HCT116 (cell line): ENCODE measurements around the gene CLRN1. TPM values are rescaled to one million over a fixed set of nuclear protein-coding genes. Genes with fewer than 3 reads are reported as not detected.

Source experiments
- ATAC-seq: fragments of 200-7000 bp; cut with Tn5 transposase; 2 replicates; pipeline ENCODE4 v1.9.1; 2020; ENCODE audit warnings: mild to moderate bottlenecking, moderate library complexity
- BruUV-seq: library from RNA; stranded (reverse); fragments of 400-500 nt; replicated peaks from 2 replicates; lab custom pipeline; 2021; lab: Mats Ljungman, UMichigan
- CTCF ChIA-PET: fragments of 300-600 bp; sonication (Branson Sonifier 250); formaldehyde crosslinking; loops from one replicate; lab custom pipeline; 2021; ENCODE audit warnings: antibody characterized with exemption; lab: Charles Lee
- POLR2A ChIA-PET: fragments of 300-600, 350-600 bp; sonication (Branson Sonifier 250); formaldehyde crosslinking; loops from one replicate; lab custom pipeline; 2021; ENCODE audit warnings: antibody characterized with exemption; lab: Charles Lee
- RAD21 ChIA-PET, 2 experiments: fragments of 300-600 bp; sonication (Branson Sonifier 250); formaldehyde crosslinking; loops; one replicate each; lab custom pipeline; 2023; ENCODE audit warnings: low total read pairs in 2 of 2; ENCODE audit not compliant: uncharacterized antibody in 2 of 2, unreplicated experiment in 2 of 2, low non-redundant PET in 1 of 2; lab: Charles Lee
- DNase-seq: peaks from one replicate; pipeline ENCODE4 v3.0.0-alpha.2; 2010; ENCODE audit warnings: low read depth, low spot score
- H2AFZ ChIP-seq: fragments of 200-600 bp; shearing (Covaris generic), sonication (generic); 2 replicates; pipeline ENCODE4 v1.6.1; 2017; ENCODE audit warnings: low read depth, mixed run types, mixed read lengths, antibody characterized with exemption, low read length; ENCODE audit not compliant: poor library complexity, severe bottlenecking
- H3K27ac ChIP-seq: 2 replicates; pipeline ENCODE4 v1.5.1; 2012; ENCODE audit warnings: low read depth, low read length
- H3K27me3 ChIP-seq: fragments of 200-600 bp; sonication (generic); 2 replicates; pipeline ENCODE4 v1.6.1; 2016; ENCODE audit warnings: mixed run types, low read length, mixed read lengths; ENCODE audit not compliant: insufficient read depth
- H3K36me3 ChIP-seq, 2 experiments: fragments of 200-500 bp in 1 of 2; fragments of 200-600 bp in 1 of 2; sonication (Bioruptor generic) in 1 of 2; sonication (generic) in 1 of 2; 2 replicates each; pipeline versions ENCODE4 v1.5.1 to v1.6.1; 2014 to 2016; ENCODE audit warnings: low read length in 2 of 2, inconsistent platforms in 1 of 2, mixed read lengths in 1 of 2, mixed run types in 1 of 2; ENCODE audit not compliant: insufficient read depth in 2 of 2, control insufficient read depth in 1 of 2
- H3K4me1 ChIP-seq, 2 experiments: fragments of 200-600 bp in 1 of 2; sonication (generic) in 1 of 2; 2 replicates each; pipeline versions ENCODE4 v1.5.1 to v1.6.1; 2012 to 2017; ENCODE audit warnings: low read length in 2 of 2, inconsistent platforms in 1 of 2, mild to moderate bottlenecking in 1 of 2, mixed read lengths in 1 of 2, mixed run types in 1 of 2, moderate library complexity in 1 of 2; ENCODE audit not compliant: insufficient read depth in 2 of 2, control insufficient read depth in 1 of 2
- H3K4me2 ChIP-seq: fragments of 200-600 bp; sonication (generic); 2 replicates; pipeline ENCODE4 v1.6.1; 2017; ENCODE audit warnings: mixed run types, low read length, mixed read lengths
- H3K4me3 ChIP-seq, 2 experiments: fragments of 200-600 bp in 1 of 2; sonication (generic) in 1 of 2; replicated peaks in 1 of 2; 2 replicates each; pipeline ENCODE4 v1.5.1; 2011 to 2016; ENCODE audit warnings: low read length in 2 of 2, control low read depth in 1 of 2, low read depth in 1 of 2, mild to moderate bottlenecking in 1 of 2, mixed read lengths in 1 of 2, mixed run types in 1 of 2
- H3K79me2 ChIP-seq: fragments of 200-600 bp; sonication (generic); 2 replicates; pipeline ENCODE4 v1.6.1; 2017; ENCODE audit warnings: mild to moderate bottlenecking, mixed run types, low read length, moderate library complexity, mixed read lengths; ENCODE audit not compliant: insufficient read depth
- H3K9ac ChIP-seq: fragments of 200-600 bp; sonication (generic); 2 replicates; pipeline ENCODE4 v1.6.1; 2016; ENCODE audit warnings: low read length, mixed read lengths
- H3K9me2 ChIP-seq: fragments of 200-600 bp; sonication (generic), shearing (Covaris generic); 2 replicates; pipeline ENCODE4 v1.6.1; 2017; ENCODE audit warnings: mixed run types, mild to moderate bottlenecking, moderate library complexity; ENCODE audit not compliant: insufficient read depth
- H3K9me3 ChIP-seq, 2 experiments: fragments of 200-500 bp in 1 of 2; fragments of 200-600 bp in 1 of 2; sonication (Bioruptor generic) in 1 of 2; sonication (generic) in 1 of 2; 2 replicates each; pipeline ENCODE4 v1.6.1; 2014 to 2017; ENCODE audit warnings: low read length in 2 of 2, mixed read lengths in 2 of 2, inconsistent platforms in 1 of 2, low read depth in 1 of 2, mild to moderate bottlenecking in 1 of 2, mixed run types in 1 of 2, moderate library complexity in 1 of 2; ENCODE audit not compliant: control insufficient read depth in 1 of 2, insufficient read depth in 1 of 2
- H4K20me1 ChIP-seq: fragments of 200-600 bp; sonication (generic), shearing (Covaris generic); 2 replicates; pipeline ENCODE4 v1.6.1; 2017; ENCODE audit warnings: mixed run types, mild to moderate bottlenecking, moderate library complexity; ENCODE audit not compliant: insufficient read depth
- CBX3 ChIP-seq: IDR thresholded peaks from 2 replicates; pipeline ENCODE4 v1.6.1; 2012; ENCODE audit warnings: low read depth
- CEBPB ChIP-seq: IDR thresholded peaks from 2 replicates; pipeline ENCODE4 v1.6.1; 2012; ENCODE audit warnings: low read depth
- CTCF ChIP-seq, 3 experiments: fragments of 200-600 bp in 1 of 3; sonication (generic) in 1 of 3; IDR thresholded peaks in 2 of 3; conservative IDR thresholded peaks in 1 of 3; 2 replicates each; pipeline ENCODE4 v1.5.1; 2012 to 2017; ENCODE audit warnings: low read depth in 2 of 3, low read length in 2 of 3, antibody characterized with exemption in 1 of 3, borderline replicate concordance in 1 of 3, control low read depth in 1 of 3, mild to moderate bottlenecking in 1 of 3, mixed read lengths in 1 of 3, mixed run types in 1 of 3, moderate library complexity in 1 of 3; ENCODE audit not compliant: insufficient read depth in 1 of 3
- EZH2 ChIP-seq: fragments of 200-600 bp; sonication (generic); IDR thresholded peaks from 2 replicates; pipeline ENCODE4 v1.6.1; 2017; ENCODE audit warnings: antibody characterized with exemption, mixed run types
- EZH2phosphoT487 ChIP-seq: fragments of 200-600 bp; IDR thresholded peaks from 2 replicates; pipeline ENCODE4 v1.6.1; 2018; ENCODE audit warnings: antibody characterized with exemption, borderline replicate concordance
- POLR2AphosphoS5 ChIP-seq: IDR thresholded peaks from 2 replicates; pipeline ENCODE4 v1.6.1; 2011; ENCODE audit warnings: mild to moderate bottlenecking, low read depth, low read length, moderate library complexity
- RAD21 ChIP-seq: IDR thresholded peaks from 2 replicates; pipeline ENCODE4 v1.6.1; 2012; ENCODE audit warnings: low read depth, mild to moderate bottlenecking
- REST ChIP-seq: IDR thresholded peaks from 2 replicates; pipeline ENCODE4 v1.6.1; 2012; ENCODE audit warnings: low read depth
- SIN3A ChIP-seq: IDR thresholded peaks from 2 replicates; pipeline ENCODE4 v1.6.1; 2012; ENCODE audit warnings: low read depth
- TCF7L2 ChIP-seq: IDR thresholded peaks from 2 replicates; pipeline ENCODE4 v1.7.0; 2011; ENCODE audit warnings: borderline replicate concordance, inconsistent platforms; ENCODE audit not compliant: insufficient read depth, insufficient read length; ENCODE audit errors: extremely low read depth
- intact Hi-C: fragments of 100-400 bp; cut with micrococcal nuclease; formaldehyde crosslinking; loops from 2 replicates; pipeline ENCODE4 v1.10.0; 2022
- total RNA-seq: library from RNA; stranded (reverse); gene quantifications from one replicate; pipeline ENCODE4 v1.2.1, GENCODE V29; 2021; ENCODE audit not compliant: unreplicated experiment
- TF ChIP-seq, protein P1 (sequence below): IDR thresholded peaks from 2 replicates; pipeline ENCODE4 v1.6.1; 2012

CLRN1 gene
- total RNA-seq, 1 experiment from 2014 or later = not detected

DNA sequence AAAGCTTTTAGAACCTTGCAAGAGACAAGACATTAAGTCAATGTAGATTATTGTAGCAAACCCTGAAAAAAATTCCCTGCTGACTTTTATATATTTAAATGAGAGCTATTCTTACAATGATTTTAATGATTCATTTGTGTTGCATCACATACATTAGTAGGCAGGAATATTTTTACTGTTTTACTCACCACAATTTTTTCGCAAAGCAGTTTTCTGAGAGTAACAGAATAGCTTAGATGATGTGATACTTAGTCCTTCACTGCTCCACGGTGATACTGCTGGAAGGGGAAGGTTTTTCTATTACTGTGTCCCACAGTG is 43.9 kb upstream of the CLRN1 start:
- H3K4me2 ChIP-seq = no peak overlapping the region
- no peak overlapping the region for H3K4me3 ChIP-seq
- no TSS peak for BruUV-seq
- intact Hi-C loops = no loop called here
- no peak overlapping the region for H3K27ac ChIP-seq
- no peak overlapping the region for H2AFZ ChIP-seq
- no peaks in the 10 kb centered on the region for H3K4me1 ChIP-seq
- no peaks in the 10 kb centered on the region for H4K20me1 ChIP-seq
- CTCF ChIA-PET = no interaction called here
- ATAC-seq (no peak), DNase-seq (no peak)
- no peaks in the 10 kb centered on the region for H3K36me3 ChIP-seq
- RAD21 ChIA-PET = no interaction called here
- no peaks in the 10 kb centered on the region for H3K79me2 ChIP-seq
- no peaks in the 10 kb centered on the region for H3K9me2 ChIP-seq
- TF ChIP-seq EZH2 (no peak), EZH2phosphoT487 (no peak), POLR2AphosphoS5 (no peak), RAD21 (no peak), CBX3 (no peak), CEBPB (no peak), SIN3A (no peak), TCF7L2 (no peak), CTCF (IDR thresholded peaks at IDR 0.05 in 2 of 3, conservative IDR thresholded peaks at IDR 0.05 in 1 of 3; ENCODE audit: borderline replicate concordance in 1 of 3, insufficient read depth in 1 of 3, low read depth in 2 of 3, low read length in 2 of 3) (no peak), REST (no peak)
- TF ChIP-seq, protein P1, sequence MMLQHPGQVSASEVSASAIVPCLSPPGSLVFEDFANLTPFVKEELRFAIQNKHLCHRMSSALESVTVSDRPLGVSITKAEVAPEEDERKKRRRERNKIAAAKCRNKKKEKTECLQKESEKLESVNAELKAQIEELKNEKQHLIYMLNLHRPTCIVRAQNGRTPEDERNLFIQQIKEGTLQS = no peak
- no peaks in the 10 kb centered on the region for H3K9me3 ChIP-seq
- H3K9ac ChIP-seq = no peak overlapping the region
- POLR2A ChIA-PET = no interaction called here
- H3K27me3 ChIP-seq = no peaks in the 10 kb centered on the region
